ENCODE measurements around the gene SERP2. TPM values are rescaled to one million over a fixed set of nuclear protein-coding genes. Genes with fewer than 3 reads are reported as not detected.

SERP2 gene
- total RNA-seq, 4 donors from 2014 or later, result 3.2 to 12.4 (median 3.5) TPM

GRCh38 chr13:44417876-44418275 is 44.3 kb downstream of the SERP2 start:
- DNase-seq, result no peak
- TF ChIP-seq, protein P1, sequence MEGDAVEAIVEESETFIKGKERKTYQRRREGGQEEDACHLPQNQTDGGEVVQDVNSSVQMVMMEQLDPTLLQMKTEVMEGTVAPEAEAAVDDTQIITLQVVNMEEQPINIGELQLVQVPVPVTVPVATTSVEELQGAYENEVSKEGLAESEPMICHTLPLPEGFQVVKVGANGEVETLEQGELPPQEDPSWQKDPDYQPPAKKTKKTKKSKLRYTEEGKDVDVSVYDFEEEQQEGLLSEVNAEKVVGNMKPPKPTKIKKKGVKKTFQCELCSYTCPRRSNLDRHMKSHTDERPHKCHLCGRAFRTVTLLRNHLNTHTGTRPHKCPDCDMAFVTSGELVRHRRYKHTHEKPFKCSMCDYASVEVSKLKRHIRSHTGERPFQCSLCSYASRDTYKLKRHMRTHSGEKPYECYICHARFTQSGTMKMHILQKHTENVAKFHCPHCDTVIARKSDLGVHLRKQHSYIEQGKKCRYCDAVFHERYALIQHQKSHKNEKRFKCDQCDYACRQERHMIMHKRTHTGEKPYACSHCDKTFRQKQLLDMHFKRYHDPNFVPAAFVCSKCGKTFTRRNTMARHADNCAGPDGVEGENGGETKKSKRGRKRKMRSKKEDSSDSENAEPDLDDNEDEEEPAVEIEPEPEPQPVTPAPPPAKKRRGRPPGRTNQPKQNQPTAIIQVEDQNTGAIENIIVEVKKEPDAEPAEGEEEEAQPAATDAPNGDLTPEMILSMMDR (IDR thresholded peaks at IDR 0.05), result no peak
- no peak for TF ChIP-seq POLR2A (IDR thresholded peaks at IDR 0.05)

DNA sequence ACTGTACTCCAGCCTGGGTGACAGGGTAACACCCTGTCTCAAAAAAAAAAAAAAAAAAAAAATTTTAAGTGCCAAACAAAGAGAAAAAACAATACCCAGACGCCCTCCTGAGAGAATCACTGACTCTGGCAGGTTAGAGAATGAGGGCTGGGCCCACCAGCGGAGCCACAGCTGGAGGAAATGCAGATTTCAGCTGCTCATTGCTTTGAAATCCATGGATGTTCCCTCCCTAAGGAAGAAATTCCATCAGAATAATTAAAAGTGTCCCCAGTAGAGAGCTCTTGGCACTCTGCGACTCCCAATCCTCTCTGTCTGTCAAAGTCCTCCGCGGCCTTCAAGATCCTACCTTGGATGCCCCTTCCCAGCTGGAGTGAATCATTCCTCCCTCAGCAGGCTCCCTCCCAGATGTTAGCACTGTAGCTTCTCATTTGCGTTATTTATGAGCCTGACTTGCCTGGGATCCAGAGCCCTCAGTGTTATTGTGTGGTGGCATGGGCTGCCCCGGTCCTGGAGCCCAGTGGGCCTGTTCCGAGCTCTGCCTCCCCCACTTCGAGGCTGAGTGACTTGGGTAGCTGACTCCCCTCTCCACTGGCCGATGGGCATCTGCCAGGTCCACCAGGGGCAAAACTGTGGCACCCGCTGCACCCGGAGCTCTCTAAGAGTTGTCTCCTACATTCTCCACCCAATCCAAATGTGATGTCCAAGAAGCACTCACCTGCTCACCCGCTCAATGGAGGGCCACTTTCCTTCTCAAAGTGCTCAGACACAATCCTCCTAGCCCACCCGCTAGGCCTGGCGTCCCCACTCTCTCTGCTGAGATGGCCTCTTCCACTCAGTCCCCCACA is 47.0 kb downstream of the SERP2 start:
- H3K4me1 ChIP-seq, result no peaks in the 10 kb centered on the region
- H3K9me3 ChIP-seq, result no peaks in the 10 kb centered on the region
- TF ChIP-seq, protein P1 (IDR thresholded peaks at IDR 0.05), result no peak
- TF ChIP-seq POLR2A (IDR thresholded peaks at IDR 0.05), result no peak
- H3K36me3 ChIP-seq, result no peaks in the 10 kb centered on the region
- no peak overlapping the region for H3K4me3 ChIP-seq
- no peaks in the 10 kb centered on the region for H3K27me3 ChIP-seq
- no peak overlapping the region for H3K27ac ChIP-seq
- no peak for DNase-seq

More at GRCh38 chr13:44417876-44418275, 44.3 kb downstream of the SERP2 start:
- no peaks in the 10 kb centered on the region for H3K4me1 ChIP-seq
- H3K27me3 ChIP-seq, result no peaks in the 10 kb centered on the region
- H3K9me3 ChIP-seq, result no peaks in the 10 kb centered on the region
- H3K4me3 ChIP-seq, result no peak overlapping the region
- H3K36me3 ChIP-seq, result no peaks in the 10 kb centered on the region
- no peak overlapping the region for H3K27ac ChIP-seq

DNA sequence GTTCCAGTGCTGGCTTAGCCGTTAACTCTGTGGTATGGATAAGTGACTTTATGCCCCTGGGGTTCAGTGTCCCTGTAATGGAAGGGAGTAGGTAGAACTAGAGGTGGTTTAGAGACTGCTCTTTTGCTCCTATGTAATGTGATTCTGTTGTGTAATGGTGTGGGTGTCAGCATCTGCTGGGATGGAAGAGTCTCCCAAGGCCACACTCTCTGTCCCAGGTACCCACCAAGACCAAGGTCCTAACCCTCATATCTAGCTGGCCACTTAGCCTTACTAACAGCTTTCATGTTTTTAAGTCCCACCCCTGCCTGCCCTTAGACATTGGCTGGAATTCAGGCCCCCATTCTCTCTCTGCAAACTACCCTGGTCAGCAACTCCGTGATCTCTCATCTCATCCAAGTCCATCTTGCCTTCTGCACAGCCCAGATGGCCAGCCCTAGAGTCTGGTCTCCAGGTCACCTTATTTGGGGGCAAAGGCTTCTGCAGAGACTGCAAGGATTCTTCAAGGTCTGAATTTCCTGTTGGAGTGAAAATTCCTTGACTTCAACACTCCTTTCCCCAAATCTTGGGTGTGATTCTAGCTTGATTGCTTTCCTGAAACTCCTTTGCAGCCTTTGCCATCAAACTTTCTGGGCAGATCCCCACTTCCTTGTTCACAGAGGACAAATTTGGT is 48.4 kb downstream of the SERP2 start:
- Histone ChIP-seq H3K27ac (no peak overlapping the region), H3K4me3 (no peak overlapping the region), H3K4me1 (no peaks in the 10 kb centered on the region), H3K9me3 (no peaks in the 10 kb centered on the region), H3K27me3 (no peaks in the 10 kb centered on the region), H3K36me3 (no peaks in the 10 kb centered on the region)
- DNase-seq, result no peak
- TF ChIP-seq POLR2A (IDR thresholded peaks at IDR 0.05), result no peak
- TF ChIP-seq, protein P1 (IDR thresholded peaks at IDR 0.05), result no peak

GRCh38 chr13:44422755-44423643 is 49.4 kb downstream of the SERP2 start:
- no peaks in the 10 kb centered on the region for H3K4me1 ChIP-seq
- TF ChIP-seq, protein P1 (IDR thresholded peaks at IDR 0.05), result no peak
- no peak for TF ChIP-seq POLR2A (IDR thresholded peaks at IDR 0.05)
- H3K9me3 ChIP-seq, result no peaks in the 10 kb centered on the region

GRCh38 chr13:44423824-44424223 is 50.2 kb downstream of the SERP2 start:
- Histone ChIP-seq H3K36me3 (no peaks in the 10 kb centered on the region), H3K27ac (no peak overlapping the region), H3K4me3 (no peak overlapping the region), H3K9me3 (no peaks in the 10 kb centered on the region), H3K4me1 (no peaks in the 10 kb centered on the region), H3K27me3 (no peaks in the 10 kb centered on the region)
- no peak for DNase-seq
- no peak for TF ChIP-seq POLR2A (IDR thresholded peaks at IDR 0.05)
- TF ChIP-seq, protein P1 (IDR thresholded peaks at IDR 0.05), result no peak

More at GRCh38 chr13:44422755-44423643, 49.4 kb downstream of the SERP2 start:
- Histone ChIP-seq H3K27ac (no peak overlapping the region), H3K4me3 (no peak overlapping the region), H3K27me3 (no peaks in the 10 kb centered on the region), H3K36me3 (no peaks in the 10 kb centered on the region)
- DNase-seq, result no peak
